HCT116 (cell line): ENCODE results near the gene WIZ. TPM values are rescaled to one million over a fixed set of nuclear protein-coding genes. Genes with fewer than 3 reads are reported as not detected.

ENCODE experiments used
- ATAC-seq: fragments of 200-7000 bp; cut with Tn5 transposase; 2 replicates; pipeline ENCODE4 v1.9.1; 2020; ENCODE audit warnings: mild to moderate bottlenecking, moderate library complexity
- BruUV-seq: library from RNA; stranded (reverse); fragments of 400-500 nt; replicated peaks from 2 replicates; lab custom pipeline; 2021; lab: Mats Ljungman, UMichigan
- CTCF ChIA-PET: fragments of 300-600 bp; sonication (Branson Sonifier 250); formaldehyde crosslinking; loops from one replicate; lab custom pipeline; 2021; ENCODE audit warnings: antibody characterized with exemption; lab: Charles Lee
- POLR2A ChIA-PET: fragments of 300-600, 350-600 bp; sonication (Branson Sonifier 250); formaldehyde crosslinking; loops from one replicate; lab custom pipeline; 2021; ENCODE audit warnings: antibody characterized with exemption; lab: Charles Lee
- RAD21 ChIA-PET, 2 experiments: fragments of 300-600 bp; sonication (Branson Sonifier 250); formaldehyde crosslinking; loops; one replicate each; lab custom pipeline; 2023; ENCODE audit warnings: low total read pairs in 2 of 2; ENCODE audit not compliant: uncharacterized antibody in 2 of 2, unreplicated experiment in 2 of 2, low non-redundant PET in 1 of 2; lab: Charles Lee
- DNase-seq: peaks from one replicate; pipeline ENCODE4 v3.0.0-alpha.2; 2010; ENCODE audit warnings: low read depth, low spot score
- H2AFZ ChIP-seq: fragments of 200-600 bp; shearing (Covaris generic), sonication (generic); 2 replicates; pipeline ENCODE4 v1.6.1; 2017; ENCODE audit warnings: low read depth, mixed run types, mixed read lengths, antibody characterized with exemption, low read length; ENCODE audit not compliant: poor library complexity, severe bottlenecking
- H3K27ac ChIP-seq: 2 replicates; pipeline ENCODE4 v1.5.1; 2012; ENCODE audit warnings: low read depth, low read length
- H3K27me3 ChIP-seq: fragments of 200-600 bp; sonication (generic); 2 replicates; pipeline ENCODE4 v1.6.1; 2016; ENCODE audit warnings: mixed run types, low read length, mixed read lengths; ENCODE audit not compliant: insufficient read depth
- H3K36me3 ChIP-seq, 2 experiments: fragments of 200-500 bp in 1 of 2; fragments of 200-600 bp in 1 of 2; sonication (Bioruptor generic) in 1 of 2; sonication (generic) in 1 of 2; 2 replicates each; pipeline versions ENCODE4 v1.5.1 to v1.6.1; 2014 to 2016; ENCODE audit warnings: low read length in 2 of 2, inconsistent platforms in 1 of 2, mixed read lengths in 1 of 2, mixed run types in 1 of 2; ENCODE audit not compliant: insufficient read depth in 2 of 2, control insufficient read depth in 1 of 2
- H3K4me1 ChIP-seq, 2 experiments: fragments of 200-600 bp in 1 of 2; sonication (generic) in 1 of 2; 2 replicates each; pipeline versions ENCODE4 v1.5.1 to v1.6.1; 2012 to 2017; ENCODE audit warnings: low read length in 2 of 2, inconsistent platforms in 1 of 2, mild to moderate bottlenecking in 1 of 2, mixed read lengths in 1 of 2, mixed run types in 1 of 2, moderate library complexity in 1 of 2; ENCODE audit not compliant: insufficient read depth in 2 of 2, control insufficient read depth in 1 of 2
- H3K4me2 ChIP-seq: fragments of 200-600 bp; sonication (generic); 2 replicates; pipeline ENCODE4 v1.6.1; 2017; ENCODE audit warnings: mixed run types, low read length, mixed read lengths
- H3K4me3 ChIP-seq, 2 experiments: fragments of 200-600 bp in 1 of 2; sonication (generic) in 1 of 2; replicated peaks in 1 of 2; 2 replicates each; pipeline ENCODE4 v1.5.1; 2011 to 2016; ENCODE audit warnings: low read length in 2 of 2, control low read depth in 1 of 2, low read depth in 1 of 2, mild to moderate bottlenecking in 1 of 2, mixed read lengths in 1 of 2, mixed run types in 1 of 2
- H3K79me2 ChIP-seq: fragments of 200-600 bp; sonication (generic); 2 replicates; pipeline ENCODE4 v1.6.1; 2017; ENCODE audit warnings: mild to moderate bottlenecking, mixed run types, low read length, moderate library complexity, mixed read lengths; ENCODE audit not compliant: insufficient read depth
- H3K9ac ChIP-seq: fragments of 200-600 bp; sonication (generic); 2 replicates; pipeline ENCODE4 v1.6.1; 2016; ENCODE audit warnings: low read length, mixed read lengths
- H3K9me2 ChIP-seq: fragments of 200-600 bp; sonication (generic), shearing (Covaris generic); 2 replicates; pipeline ENCODE4 v1.6.1; 2017; ENCODE audit warnings: mixed run types, mild to moderate bottlenecking, moderate library complexity; ENCODE audit not compliant: insufficient read depth
- H3K9me3 ChIP-seq, 2 experiments: fragments of 200-500 bp in 1 of 2; fragments of 200-600 bp in 1 of 2; sonication (Bioruptor generic) in 1 of 2; sonication (generic) in 1 of 2; 2 replicates each; pipeline ENCODE4 v1.6.1; 2014 to 2017; ENCODE audit warnings: low read length in 2 of 2, mixed read lengths in 2 of 2, inconsistent platforms in 1 of 2, low read depth in 1 of 2, mild to moderate bottlenecking in 1 of 2, mixed run types in 1 of 2, moderate library complexity in 1 of 2; ENCODE audit not compliant: control insufficient read depth in 1 of 2, insufficient read depth in 1 of 2
- H4K20me1 ChIP-seq: fragments of 200-600 bp; sonication (generic), shearing (Covaris generic); 2 replicates; pipeline ENCODE4 v1.6.1; 2017; ENCODE audit warnings: mixed run types, mild to moderate bottlenecking, moderate library complexity; ENCODE audit not compliant: insufficient read depth
- ELF1 ChIP-seq: IDR thresholded peaks from 2 replicates; pipeline ENCODE4 v1.6.1; 2012; ENCODE audit warnings: low read depth, borderline replicate concordance
- EZH2 ChIP-seq: fragments of 200-600 bp; sonication (generic); IDR thresholded peaks from 2 replicates; pipeline ENCODE4 v1.6.1; 2017; ENCODE audit warnings: antibody characterized with exemption, mixed run types
- FOSL1 ChIP-seq: IDR thresholded peaks from 2 replicates; pipeline ENCODE4 v1.6.1; 2012; ENCODE audit warnings: low read depth
- JUND ChIP-seq: IDR thresholded peaks from 2 replicates; pipeline ENCODE4 v1.6.1; 2012
- SIN3A ChIP-seq: IDR thresholded peaks from 2 replicates; pipeline ENCODE4 v1.6.1; 2012; ENCODE audit warnings: low read depth
- SP1 ChIP-seq: IDR thresholded peaks from 2 replicates; pipeline ENCODE4 v1.6.1; 2012; ENCODE audit warnings: low read depth
- TCF7L2 ChIP-seq: IDR thresholded peaks from 2 replicates; pipeline ENCODE4 v1.7.0; 2011; ENCODE audit warnings: borderline replicate concordance, inconsistent platforms; ENCODE audit not compliant: insufficient read depth, insufficient read length; ENCODE audit errors: extremely low read depth
- YY1 ChIP-seq: IDR thresholded peaks from 2 replicates; pipeline ENCODE4 v1.6.1; 2011; ENCODE audit warnings: low read length, low read depth, moderate library complexity, mild to moderate bottlenecking; ENCODE audit not compliant: insufficient replicate concordance; ENCODE audit errors: extremely low read depth
- ZFX ChIP-seq: fragments of 450-650 bp; IDR thresholded peaks from 2 replicates; pipeline ENCODE4 v1.6.1; 2017
- intact Hi-C: fragments of 100-400 bp; cut with micrococcal nuclease; formaldehyde crosslinking; loops from 2 replicates; pipeline ENCODE4 v1.10.0; 2022
- total RNA-seq: library from RNA; stranded (reverse); gene quantifications from one replicate; pipeline ENCODE4 v1.2.1, GENCODE V29; 2021; ENCODE audit not compliant: unreplicated experiment
- TF ChIP-seq, protein P1 (sequence below): IDR thresholded peaks from 2 replicates; pipeline ENCODE4 v1.6.1; 2011; ENCODE audit warnings: mild to moderate bottlenecking, low read length, moderate library complexity; ENCODE audit not compliant: insufficient replicate concordance; ENCODE audit errors: extremely low read depth

WIZ gene
- total RNA-seq, 1 experiment from 2014 or later, result 28.4 TPM

GRCh38 chr19:15438124-15438496 lies 11.6 kb downstream of the WIZ start:
- Histone ChIP-seq H4K20me1 (no peaks in the 10 kb centered on the region), H3K4me1 (peaks cover 6 to 7% of the 10 kb centered on the region in 2 experiments), H3K9ac (no peak overlapping the region), H3K4me2 (no peak overlapping the region), H2AFZ (no peak overlapping the region), H3K9me3 (no peaks in the 10 kb centered on the region), H3K4me3 (no peak overlapping the region), H3K79me2 (no peaks in the 10 kb centered on the region), H3K36me3 (no peaks in the 10 kb centered on the region), H3K27ac (no peak overlapping the region), H3K27me3 (no peaks in the 10 kb centered on the region), H3K9me2 (no peaks in the 10 kb centered on the region)
- ChIA-PET POLR2A (no interaction called here), CTCF (no interaction called here), RAD21 (no interaction called here)
- no peak for TF ChIP-seq FOSL1
- TF ChIP-seq ZFX, result no peak
- no peak for TF ChIP-seq JUND
- no peak for TF ChIP-seq YY1
- TF ChIP-seq SP1, result no peak
- no peak for TF ChIP-seq TCF7L2
- no peak for TF ChIP-seq EZH2
- TF ChIP-seq, protein P1, sequence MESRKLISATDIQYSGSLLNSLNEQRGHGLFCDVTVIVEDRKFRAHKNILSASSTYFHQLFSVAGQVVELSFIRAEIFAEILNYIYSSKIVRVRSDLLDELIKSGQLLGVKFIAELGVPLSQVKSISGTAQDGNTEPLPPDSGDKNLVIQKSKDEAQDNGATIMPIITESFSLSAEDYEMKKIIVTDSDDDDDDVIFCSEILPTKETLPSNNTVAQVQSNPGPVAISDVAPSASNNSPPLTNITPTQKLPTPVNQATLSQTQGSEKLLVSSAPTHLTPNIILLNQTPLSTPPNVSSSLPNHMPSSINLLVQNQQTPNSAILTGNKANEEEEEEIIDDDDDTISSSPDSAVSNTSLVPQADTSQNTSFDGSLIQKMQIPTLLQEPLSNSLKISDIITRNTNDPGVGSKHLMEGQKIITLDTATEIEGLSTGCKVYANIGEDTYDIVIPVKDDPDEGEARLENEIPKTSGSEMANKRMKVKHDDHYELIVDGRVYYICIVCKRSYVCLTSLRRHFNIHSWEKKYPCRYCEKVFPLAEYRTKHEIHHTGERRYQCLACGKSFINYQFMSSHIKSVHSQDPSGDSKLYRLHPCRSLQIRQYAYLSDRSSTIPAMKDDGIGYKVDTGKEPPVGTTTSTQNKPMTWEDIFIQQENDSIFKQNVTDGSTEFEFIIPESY, result no peak
- TF ChIP-seq SIN3A, result no peak
- TF ChIP-seq ELF1, result no peak
- intact Hi-C loops, result no loop called here
- DNase-seq, result no peak
- BruUV-seq, result no TSS peak
- ATAC-seq, result no peak
